H9 (cell line): ENCODE measurements around the gene TGFBR2. TPM values are rescaled to one million over a fixed set of nuclear protein-coding genes. Genes with fewer than 3 reads are reported as not detected.

Experiments used
- DNase-seq: peaks from one replicate; pipeline ENCODE4 v3.0.0-alpha.2; 2017
- H2AFZ ChIP-seq: one replicate; pipeline ENCODE4 v1.6.1; 2013; ENCODE audit warnings: mild to moderate bottlenecking, low read length, control low read depth, moderate library complexity
- H2AK5ac ChIP-seq: 2 replicates; pipeline ENCODE4 v1.6.1; 2013; ENCODE audit warnings: low read length, control low read depth, mixed read lengths; ENCODE audit not compliant: insufficient read length
- H2BK120ac ChIP-seq: one replicate; pipeline ENCODE4 v1.6.1; 2013; ENCODE audit warnings: low read depth, mild to moderate bottlenecking, low read length, control low read depth, inconsistent platforms; ENCODE audit not compliant: poor library complexity, severe bottlenecking
- H2BK12ac ChIP-seq: 2 replicates; pipeline ENCODE4 v1.6.1; 2013; ENCODE audit warnings: low read length, control low read depth, mixed read lengths, low read depth; ENCODE audit not compliant: insufficient read length
- H2BK15ac ChIP-seq: 2 replicates; pipeline ENCODE4 v1.6.1; 2013; ENCODE audit warnings: low read depth, low read length, control low read depth
- H2BK20ac ChIP-seq: one replicate; pipeline ENCODE4 v1.6.1; 2013; ENCODE audit warnings: low read depth, mild to moderate bottlenecking, low read length, control low read depth, inconsistent platforms; ENCODE audit not compliant: poor library complexity, severe bottlenecking
- H2BK5ac ChIP-seq: 2 replicates; pipeline ENCODE4 v1.6.1; 2013; ENCODE audit warnings: low read length, control low read depth, mixed read lengths; ENCODE audit not compliant: insufficient read length
- H3K14ac ChIP-seq: 2 replicates; pipeline ENCODE4 v1.6.1; 2013; ENCODE audit warnings: low read length, control low read depth; ENCODE audit not compliant: insufficient read depth
- H3K18ac ChIP-seq: 2 replicates; pipeline ENCODE4 v1.6.1; 2013; ENCODE audit warnings: low read depth, mild to moderate bottlenecking, mixed read lengths, low read length, control low read depth; ENCODE audit not compliant: insufficient read length
- H3K23ac ChIP-seq: 2 replicates; pipeline ENCODE4 v1.6.1; 2013; ENCODE audit warnings: low read length, control low read depth, mixed read lengths, low read depth; ENCODE audit not compliant: insufficient read length
- H3K23me2 ChIP-seq: 2 replicates; pipeline ENCODE4 v1.6.1; 2013; ENCODE audit warnings: low read depth, mild to moderate bottlenecking, mixed read lengths, low read length, control low read depth; ENCODE audit not compliant: insufficient read length, poor library complexity, severe bottlenecking
- H3K27ac ChIP-seq: 2 replicates; pipeline ENCODE4 v1.5.1; 2013; ENCODE audit warnings: low read length, control low read depth, mixed read lengths, low read depth; ENCODE audit not compliant: insufficient read length
- H3K27me3 ChIP-seq: 2 replicates; pipeline ENCODE4 v1.6.1; 2013; ENCODE audit warnings: low read length, control low read depth, inconsistent platforms; ENCODE audit not compliant: insufficient read depth
- H3K4ac ChIP-seq: 2 replicates; pipeline ENCODE4 v1.6.1; 2013; ENCODE audit warnings: low read depth, mild to moderate bottlenecking, control low read depth, inconsistent platforms, low read length, moderate library complexity
- H3K4me1 ChIP-seq: 2 replicates; pipeline ENCODE4 v1.6.1; 2013; ENCODE audit warnings: low read length, control low read depth, inconsistent platforms; ENCODE audit not compliant: insufficient read depth
- H3K4me2 ChIP-seq: 2 replicates; pipeline ENCODE4 v1.6.1; 2013; ENCODE audit warnings: low read length, control low read depth, mixed read lengths; ENCODE audit not compliant: insufficient read length, insufficient read depth
- H3K56ac ChIP-seq: 2 replicates; pipeline ENCODE4 v1.6.1; 2013; ENCODE audit warnings: low read depth, mild to moderate bottlenecking, mixed read lengths, low read length, control low read depth; ENCODE audit not compliant: insufficient read length
- H3K79me1 ChIP-seq: 2 replicates; pipeline ENCODE4 v1.6.1; 2013; ENCODE audit warnings: low read depth, mild to moderate bottlenecking, moderate library complexity, low read length, control low read depth, inconsistent platforms; ENCODE audit not compliant: insufficient read depth, poor library complexity, severe bottlenecking
- H3K79me2 ChIP-seq: 2 replicates; pipeline ENCODE4 v1.6.1; 2013; ENCODE audit warnings: low read length, control low read depth, inconsistent platforms; ENCODE audit not compliant: insufficient read depth
- H3K9ac ChIP-seq: 2 replicates; pipeline ENCODE4 v1.6.1; 2013; ENCODE audit warnings: low read length, control low read depth, mixed read lengths; ENCODE audit not compliant: insufficient read length; ENCODE audit errors: extremely low read depth
- H3K9me3 ChIP-seq: one replicate; pipeline ENCODE4 v1.6.1; 2013; ENCODE audit warnings: low read depth, low read length, inconsistent platforms; ENCODE audit not compliant: control insufficient read depth
- H3T11ph ChIP-seq: one replicate; pipeline ENCODE4 v1.6.1; 2013; ENCODE audit warnings: mild to moderate bottlenecking, low read length, control low read depth, inconsistent platforms
- H4K20me1 ChIP-seq: one replicate; pipeline ENCODE4 v1.6.1; 2013; ENCODE audit not compliant: control insufficient read depth, insufficient read length, insufficient read depth
- H4K5ac ChIP-seq: 2 replicates; pipeline ENCODE4 v1.6.1; 2013; ENCODE audit warnings: low read depth, mild to moderate bottlenecking, mixed read lengths, low read length, control low read depth; ENCODE audit not compliant: insufficient read length
- H4K8ac ChIP-seq: replicated peaks from 2 replicates; pipeline ENCODE4 v1.6.1; 2013; ENCODE audit warnings: low read length, control low read depth, mixed read lengths, low read depth; ENCODE audit not compliant: insufficient read length
- H4K91ac ChIP-seq: 2 replicates; pipeline ENCODE4 v1.6.1; 2013; ENCODE audit warnings: low read depth, mild to moderate bottlenecking, moderate library complexity, mixed read lengths, low read length, control low read depth; ENCODE audit not compliant: insufficient read length
- H3K27ac Mint-ChIP-seq, 3 experiments: 2 replicates in 2 of 3; 3 replicates in 1 of 3; pipeline ENCODE4 v1.8.0; 2020 to 2021; ENCODE audit warnings: mixed read lengths in 3 of 3, mild to moderate bottlenecking in 1 of 3, moderate library complexity in 1 of 3
- H3K27me3 Mint-ChIP-seq: 2 replicates; pipeline ENCODE4 v1.8.0; 2021; ENCODE audit warnings: low read depth, mild to moderate bottlenecking, moderate library complexity, mixed read lengths
- H3K36me3 Mint-ChIP-seq, 3 experiments: 2 replicates in 2 of 3; 3 replicates in 1 of 3; pipeline ENCODE4 v1.8.0; 2020 to 2021; ENCODE audit warnings: low read depth in 3 of 3, mixed read lengths in 3 of 3; ENCODE audit not compliant: insufficient read depth in 1 of 3
- H3K4me1 Mint-ChIP-seq, 2 experiments: 2 replicates each; pipeline ENCODE4 v1.8.0; 2020; ENCODE audit warnings: mixed read lengths in 2 of 2
- H3K4me3 Mint-ChIP-seq, 2 experiments: 2 replicates in 1 of 2; 3 replicates in 1 of 2; pipeline ENCODE4 v1.8.0; 2020 to 2021; ENCODE audit warnings: mild to moderate bottlenecking in 2 of 2, mixed read lengths in 2 of 2, moderate library complexity in 1 of 2
- H3K9me3 Mint-ChIP-seq, 2 experiments: 2 replicates in 1 of 2; 3 replicates in 1 of 2; pipeline ENCODE4 v1.8.0; 2020; ENCODE audit warnings: mild to moderate bottlenecking in 2 of 2, mixed read lengths in 2 of 2, moderate library complexity in 1 of 2
- CTCF ChIP-seq: fragments of 200-600 bp; sonication (generic); conservative IDR thresholded peaks from 3 replicates; pipeline ENCODE4 v1.8.0; 2021; ENCODE audit warnings: antibody characterized with exemption, mild to moderate bottlenecking
- WGBS: extraction: QIAGEN DNeasy Blood & Tissue Kit; methylation state at CpG from one replicate; pipeline ENCODE4 v1.1.7; 2013; ENCODE audit warnings: missing lambda C conversion rate, low lambda C conversion rate, mixed read lengths; ENCODE audit not compliant: insufficient read length; ENCODE audit errors: extremely low coverage; 5-methylcytosine and 5-hydroxymethylcytosine counted together
- total RNA-seq: library from RNA; stranded (reverse); gene quantifications from 2 replicates; pipeline ENCODE4 v1.2.1, GENCODE V29; 2021

The TGFBR2 gene
- total RNA-seq, 1 experiment from 2014 or later, result 10.6 TPM

- Mint-ChIP-seq H3K27ac (peak overlapping the region; percentile 53 to 92 (median 59)), H3K27me3 (no peaks in the 10 kb centered on the region), H3K4me1 (peaks cover 43 to 48% of the 10 kb centered on the region in 2 experiments), H3K36me3 (peaks cover 14 to 19% (median 16%) of the 10 kb centered on the region in 3 experiments), H3K4me3 (no peak overlapping the region), H3K9me3 (no peaks in the 10 kb centered on the region)
- no peaks in the 10 kb centered on the region for H3K9me3 ChIP-seq
- no peaks in the 10 kb centered on the region for H3K79me1 ChIP-seq
- no peak overlapping the region for H2BK5ac ChIP-seq
- no peaks in the 10 kb centered on the region for H3K27me3 ChIP-seq
- peaks cover 10% of the 10 kb centered on the region; the same call in 1 of the 2 replicates for H3K79me2 ChIP-seq
- H3T11ph ChIP-seq, result no peak overlapping the region
- no peak overlapping the region for H3K9ac ChIP-seq
- no peak overlapping the region for H2AK5ac ChIP-seq
- no peak overlapping the region for H4K5ac ChIP-seq
- no peak overlapping the region for H3K27ac ChIP-seq
- no peak overlapping the region for H2BK15ac ChIP-seq
- no peak overlapping the region for H2BK12ac ChIP-seq
- H2BK20ac ChIP-seq, result no peak overlapping the region
- DNase-seq, result no peak
- no peak overlapping the region for H3K23ac ChIP-seq
- H3K14ac ChIP-seq, result no peak overlapping the region
- H2BK120ac ChIP-seq, result no peak overlapping the region
- no peaks in the 10 kb centered on the region for H4K20me1 ChIP-seq
- peaks cover 4% of the 10 kb centered on the region for H3K4me1 ChIP-seq
- no peak overlapping the region for H3K56ac ChIP-seq
- TF ChIP-seq CTCF, result peak; percentile 31; the same call in 1 of the 3 replicates
- H3K23me2 ChIP-seq, result no peaks in the 10 kb centered on the region
- H3K4me2 ChIP-seq, result no peak overlapping the region
- no peak overlapping the region for H3K18ac ChIP-seq
- no peak overlapping the region for H3K4ac ChIP-seq
- H4K91ac ChIP-seq, result no peak overlapping the region
- WGBS, result no CpG with 5 or more reads among the region's 5 CpGs
- no peak overlapping the region for H2AFZ ChIP-seq
- H4K8ac ChIP-seq, result no peak overlapping the region
These were observed 22.6 kb downstream of the TGFBR2 start for GRCh38 chr3:30628901-30629590.
